GM23338 (cell line): ENCODE results near the gene CASP10. TPM values are rescaled to one million over a fixed set of nuclear protein-coding genes. Genes with fewer than 3 reads are reported as not detected.

Source experiments
- ATAC-seq: fragments of 200-7000 bp; cut with Tn5 transposase; 3 replicates; pipeline ENCODE4 v1.9.1; 2020
- DNase-seq: peaks from one replicate; pipeline ENCODE4 v3.0.0-alpha.2; 2015; ENCODE audit warnings: low spot score
- H2AFZ ChIP-seq: fragments of 200-600 bp; sonication (generic); 2 replicates; pipeline ENCODE4 v1.8.0; 2016; ENCODE audit warnings: antibody characterized with exemption, mild to moderate bottlenecking, moderate library complexity
- H3F3A ChIP-seq: fragments of 200-600 bp; sonication (generic); replicated peaks from 2 replicates; pipeline ENCODE4 v1.8.0; 2017; ENCODE audit warnings: antibody characterized with exemption, mixed run types, low read depth
- H3K27ac ChIP-seq: fragments of 200-600 bp; sonication (generic); 2 replicates; pipeline ENCODE4 v1.6.1; 2016; ENCODE audit warnings: low read depth
- H3K27me3 ChIP-seq: fragments of 200-600 bp; sonication (generic); 2 replicates; pipeline ENCODE4 v1.8.0; 2016; ENCODE audit warnings: mild to moderate bottlenecking, mixed run types, moderate library complexity; ENCODE audit not compliant: insufficient read depth
- H3K36me3 ChIP-seq: fragments of 200-600 bp; sonication (generic); 2 replicates; pipeline ENCODE4 v1.8.0; 2016; ENCODE audit warnings: mild to moderate bottlenecking; ENCODE audit not compliant: insufficient read depth
- H3K4me1 ChIP-seq: fragments of 200-600 bp; sonication (generic); 2 replicates; pipeline ENCODE4 v1.8.0; 2016; ENCODE audit warnings: mild to moderate bottlenecking, moderate library complexity; ENCODE audit not compliant: insufficient read depth
- H3K4me2 ChIP-seq: fragments of 200-600 bp; sonication (generic); 2 replicates; pipeline ENCODE4 v1.7.1; 2017; ENCODE audit warnings: mixed run types
- H3K4me3 ChIP-seq: fragments of 200-600 bp; sonication (generic); 2 replicates; pipeline ENCODE4 v1.6.1; 2016; ENCODE audit warnings: mixed run types
- H3K79me2 ChIP-seq: fragments of 200-600 bp; sonication (generic); replicated peaks from 2 replicates; pipeline ENCODE4 v1.8.0; 2017; ENCODE audit warnings: mild to moderate bottlenecking; ENCODE audit not compliant: insufficient read depth
- H3K9me2 ChIP-seq: fragments of 200-600 bp; sonication (generic); 2 replicates; pipeline ENCODE4 v1.8.0; 2017; ENCODE audit not compliant: insufficient read depth
- H4K20me1 ChIP-seq: fragments of 200-600 bp; sonication (generic); replicated peaks from 2 replicates; pipeline ENCODE4 v1.8.0; 2017; ENCODE audit warnings: mild to moderate bottlenecking; ENCODE audit not compliant: insufficient read depth
- H3K27ac Mint-ChIP-seq: 2 replicates; pipeline ENCODE4 v1.8.0; 2020; ENCODE audit warnings: inconsistent platforms, mild to moderate bottlenecking, moderate library complexity, mixed read lengths
- H3K27me3 Mint-ChIP-seq: 3 replicates; pipeline ENCODE4 v1.8.0; 2022; ENCODE audit warnings: low read depth, mild to moderate bottlenecking, moderate library complexity, mixed read lengths, inconsistent platforms; ENCODE audit not compliant: insufficient read depth, poor library complexity
- H3K36me3 Mint-ChIP-seq: 3 replicates; pipeline ENCODE4 v1.8.0; 2021; ENCODE audit warnings: low read depth, mild to moderate bottlenecking, inconsistent platforms, moderate library complexity, mixed read lengths
- H3K4me1 Mint-ChIP-seq: 3 replicates; pipeline ENCODE4 v1.8.0; 2020; ENCODE audit warnings: mild to moderate bottlenecking, inconsistent platforms, mixed read lengths
- H3K4me3 Mint-ChIP-seq: 3 replicates; pipeline ENCODE4 v1.8.0; 2021; ENCODE audit warnings: moderate library complexity, mild to moderate bottlenecking, inconsistent platforms, mixed read lengths
- H3K9me3 Mint-ChIP-seq: 3 replicates; pipeline ENCODE4 v1.8.0; 2020; ENCODE audit warnings: moderate library complexity, mild to moderate bottlenecking, inconsistent platforms, mixed read lengths
- CREB1 ChIP-seq: fragments of 250-450 bp; sonication (Bioruptor Pico); IDR thresholded peaks from 2 replicates; pipeline ENCODE4 v1.5.0; 2020; ENCODE audit warnings: low read depth, mild to moderate bottlenecking, moderate library complexity
- EZH2 ChIP-seq: fragments of 200-600 bp; sonication (generic); IDR thresholded peaks from one replicate; pipeline ENCODE4 v1.8.0; 2017; ENCODE audit warnings: antibody characterized with exemption, mild to moderate bottlenecking, low read depth; ENCODE audit not compliant: unreplicated experiment
- EZH2phosphoT487 ChIP-seq: fragments of 200-600 bp; sonication (generic); IDR thresholded peaks from one replicate; pipeline ENCODE4 v1.8.1; 2018; ENCODE audit warnings: antibody characterized with exemption; ENCODE audit not compliant: unreplicated experiment
- JUNB ChIP-seq: IDR thresholded peaks from one replicate; pipeline ENCODE4 v1.6.1; 2016; ENCODE audit warnings: antibody characterized with exemption; ENCODE audit not compliant: unreplicated experiment
- NANOG ChIP-seq: IDR thresholded peaks from 2 replicates; pipeline ENCODE4 v1.6.1; 2016; ENCODE audit warnings: antibody characterized with exemption, borderline replicate concordance
- POLR2AphosphoS5 ChIP-seq: IDR thresholded peaks from 2 replicates; pipeline ENCODE4 v1.6.1; 2016; ENCODE audit warnings: antibody characterized with exemption, low read depth
- STAT1 ChIP-seq: IDR thresholded peaks from one replicate; pipeline ENCODE4 v1.6.1; 2016; ENCODE audit warnings: antibody characterized with exemption; ENCODE audit not compliant: unreplicated experiment
- ZNF114 ChIP-seq: fragments of 250-450 bp; sonication (Bioruptor Pico); IDR thresholded peaks from 2 replicates; pipeline ENCODE4 v1.5.0; 2020; ENCODE audit warnings: mild to moderate bottlenecking, moderate library complexity
- ZNF331 ChIP-seq: fragments of 250-450 bp; sonication (Bioruptor Pico); IDR thresholded peaks from 2 replicates; pipeline ENCODE4 v1.5.0; 2020; ENCODE audit warnings: low read depth, mild to moderate bottlenecking, moderate library complexity
- polyA plus RNA-seq: library from polyadenylated mRNA; unstranded; fragments of >200 nt; fragmentation: Nextera tagmentation; extraction: Ambion mirVana; gene quantifications from 2 replicates; pipeline ENCODE4 v1.2.1, GENCODE V29; 2016
- total RNA-seq: library from RNA; depleted of rRNA; stranded (reverse); fragments of >200 nt; shearing (Covaris generic); gene quantifications from 2 replicates; pipeline ENCODE4 v1.2.3, GENCODE V29; 2014
- TF ChIP-seq, protein P1 (sequence below): fragments of 250-450 bp; sonication (Bioruptor Pico); IDR thresholded peaks from 2 replicates; pipeline ENCODE4 v1.5.0; 2020; ENCODE audit warnings: mild to moderate bottlenecking, moderate library complexity
- TF ChIP-seq, protein P2 (sequence below), 2 experiments: fragments of 200-600 bp in 1 of 2; sonication (generic) in 1 of 2; conservative IDR thresholded peaks; 2 replicates each; pipeline versions ENCODE4 v1.5.1 to v1.6.1; 2016 to 2017; ENCODE audit warnings: antibody characterized with exemption in 2 of 2, low read depth in 2 of 2, mild to moderate bottlenecking in 2 of 2, moderate library complexity in 1 of 2
- TF ChIP-seq, protein P3 (sequence below): IDR thresholded peaks from one replicate; pipeline ENCODE4 v1.6.1; 2018; ENCODE audit warnings: antibody characterized with exemption; ENCODE audit not compliant: unreplicated experiment
- TF ChIP-seq, protein P4 (sequence below): IDR thresholded peaks from 2 replicates; pipeline ENCODE4 v1.6.1; 2016; ENCODE audit warnings: antibody characterized with exemption

The CASP10 gene
- total and polyA plus RNA-seq, 2 experiments from 2014 or later, result 1.9 to 3.5 TPM

DNA sequence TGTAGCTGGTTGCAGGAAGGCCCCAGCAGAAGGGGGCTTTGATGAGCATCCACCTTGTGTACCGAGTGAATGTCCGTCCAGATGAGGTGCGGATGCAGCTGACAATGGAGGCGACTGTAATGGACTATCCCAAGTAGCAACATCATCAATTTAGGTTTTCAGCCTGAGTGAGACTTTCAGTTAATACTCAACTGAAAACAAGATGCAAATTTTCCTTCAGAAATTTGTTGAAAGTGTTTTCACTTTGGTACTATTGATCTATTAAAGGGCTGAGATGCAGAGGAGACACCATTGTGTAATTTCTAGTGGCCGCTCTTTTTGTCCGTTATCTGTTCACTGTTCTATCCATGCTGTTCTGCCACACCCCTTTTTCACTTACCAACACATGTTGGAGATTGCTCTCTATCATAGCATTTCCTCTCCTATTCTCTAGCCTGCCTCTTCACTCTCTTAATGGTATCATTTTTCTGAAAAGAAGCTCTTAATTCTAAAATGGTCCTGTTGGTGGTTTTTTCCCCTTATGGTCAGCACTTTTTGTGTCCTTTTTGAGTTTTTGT lies 65.4 kb downstream of the CASP10 start:
- no peaks in the 10 kb centered on the region for H3K9me2 ChIP-seq
- ATAC-seq, result no peak
- no peak overlapping the region for H3K4me3 ChIP-seq
- Mint-ChIP-seq H3K4me3 (no peak overlapping the region), H3K9me3 (no peaks in the 10 kb centered on the region), H3K4me1 (no peaks in the 10 kb centered on the region), H3K36me3 (no peaks in the 10 kb centered on the region; the same call in 2 of the 3 replicates), H3K27ac (no peak overlapping the region), H3K27me3 (peaks cover 3% of the 10 kb centered on the region)
- H3F3A ChIP-seq, result no peaks in the 10 kb centered on the region
- no peaks in the 10 kb centered on the region for H3K36me3 ChIP-seq
- H4K20me1 ChIP-seq, result no peaks in the 10 kb centered on the region
- no peak overlapping the region for H3K27ac ChIP-seq
- TF ChIP-seq EZH2phosphoT487 (no peak), POLR2AphosphoS5 (no peak), ZNF331 (no peak), STAT1 (no peak), NANOG (no peak), JUNB (no peak), ZNF114 (CRISPR knock-in tag) (no peak), CREB1 (CRISPR knock-in tag) (no peak), EZH2 (no peak)
- TF ChIP-seq, protein P1, sequence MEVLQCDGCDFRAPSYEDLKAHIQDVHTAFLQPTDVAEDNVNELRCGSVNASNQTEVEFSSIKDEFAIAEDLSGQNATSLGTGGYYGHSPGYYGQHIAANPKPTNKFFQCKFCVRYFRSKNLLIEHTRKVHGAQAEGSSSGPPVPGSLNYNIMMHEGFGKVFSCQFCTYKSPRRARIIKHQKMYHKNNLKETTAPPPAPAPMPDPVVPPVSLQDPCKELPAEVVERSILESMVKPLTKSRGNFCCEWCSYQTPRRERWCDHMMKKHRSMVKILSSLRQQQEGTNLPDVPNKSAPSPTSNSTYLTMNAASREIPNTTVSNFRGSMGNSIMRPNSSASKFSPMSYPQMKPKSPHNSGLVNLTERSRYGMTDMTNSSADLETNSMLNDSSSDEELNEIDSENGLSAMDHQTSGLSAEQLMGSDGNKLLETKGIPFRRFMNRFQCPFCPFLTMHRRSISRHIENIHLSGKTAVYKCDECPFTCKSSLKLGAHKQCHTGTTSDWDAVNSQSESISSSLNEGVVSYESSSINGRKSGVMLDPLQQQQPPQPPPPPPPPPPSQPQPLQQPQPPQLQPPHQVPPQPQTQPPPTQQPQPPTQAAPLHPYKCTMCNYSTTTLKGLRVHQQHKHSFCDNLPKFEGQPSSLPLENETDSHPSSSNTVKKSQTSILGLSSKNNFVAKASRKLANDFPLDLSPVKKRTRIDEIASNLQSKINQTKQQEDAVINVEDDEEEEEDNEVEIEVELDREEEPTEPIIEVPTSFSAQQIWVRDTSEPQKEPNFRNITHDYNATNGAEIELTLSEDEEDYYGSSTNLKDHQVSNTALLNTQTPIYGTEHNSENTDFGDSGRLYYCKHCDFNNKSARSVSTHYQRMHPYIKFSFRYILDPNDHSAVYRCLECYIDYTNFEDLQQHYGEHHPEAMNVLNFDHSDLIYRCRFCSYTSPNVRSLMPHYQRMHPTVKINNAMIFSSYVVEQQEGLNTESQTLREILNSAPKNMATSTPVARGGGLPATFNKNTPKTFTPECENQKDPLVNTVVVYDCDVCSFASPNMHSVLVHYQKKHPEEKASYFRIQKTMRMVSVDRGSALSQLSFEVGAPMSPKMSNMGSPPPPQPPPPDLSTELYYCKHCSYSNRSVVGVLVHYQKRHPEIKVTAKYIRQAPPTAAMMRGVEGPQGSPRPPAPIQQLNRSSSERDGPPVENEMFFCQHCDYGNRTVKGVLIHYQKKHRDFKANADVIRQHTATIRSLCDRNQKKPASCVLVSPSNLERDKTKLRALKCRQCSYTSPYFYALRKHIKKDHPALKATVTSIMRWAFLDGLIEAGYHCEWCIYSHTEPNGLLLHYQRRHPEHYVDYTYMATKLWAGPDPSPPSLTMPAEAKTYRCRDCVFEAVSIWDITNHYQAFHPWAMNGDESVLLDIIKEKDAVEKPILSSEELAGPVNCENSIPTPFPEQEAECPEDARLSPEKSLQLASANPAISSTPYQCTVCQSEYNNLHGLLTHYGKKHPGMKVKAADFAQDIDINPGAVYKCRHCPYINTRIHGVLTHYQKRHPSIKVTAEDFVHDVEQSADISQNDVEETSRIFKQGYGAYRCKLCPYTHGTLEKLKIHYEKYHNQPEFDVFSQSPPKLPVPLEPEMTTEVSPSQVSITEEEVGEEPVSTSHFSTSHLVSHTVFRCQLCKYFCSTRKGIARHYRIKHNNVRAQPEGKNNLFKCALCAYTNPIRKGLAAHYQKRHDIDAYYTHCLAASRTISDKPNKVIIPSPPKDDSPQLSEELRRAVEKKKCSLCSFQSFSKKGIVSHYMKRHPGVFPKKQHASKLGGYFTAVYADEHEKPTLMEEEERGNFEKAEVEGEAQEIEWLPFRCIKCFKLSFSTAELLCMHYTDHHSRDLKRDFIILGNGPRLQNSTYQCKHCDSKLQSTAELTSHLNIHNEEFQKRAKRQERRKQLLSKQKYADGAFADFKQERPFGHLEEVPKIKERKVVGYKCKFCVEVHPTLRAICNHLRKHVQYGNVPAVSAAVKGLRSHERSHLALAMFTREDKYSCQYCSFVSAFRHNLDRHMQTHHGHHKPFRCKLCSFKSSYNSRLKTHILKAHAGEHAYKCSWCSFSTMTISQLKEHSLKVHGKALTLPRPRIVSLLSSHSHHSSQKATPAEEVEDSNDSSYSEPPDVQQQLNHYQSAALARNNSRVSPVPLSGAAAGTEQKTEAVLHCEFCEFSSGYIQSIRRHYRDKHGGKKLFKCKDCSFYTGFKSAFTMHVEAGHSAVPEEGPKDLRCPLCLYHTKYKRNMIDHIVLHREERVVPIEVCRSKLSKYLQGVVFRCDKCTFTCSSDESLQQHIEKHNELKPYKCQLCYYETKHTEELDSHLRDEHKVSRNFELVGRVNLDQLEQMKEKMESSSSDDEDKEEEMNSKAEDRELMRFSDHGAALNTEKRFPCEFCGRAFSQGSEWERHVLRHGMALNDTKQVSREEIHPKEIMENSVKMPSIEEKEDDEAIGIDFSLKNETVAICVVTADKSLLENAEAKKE (CRISPR knock-in tag), result no peak
- TF ChIP-seq, protein P2, sequence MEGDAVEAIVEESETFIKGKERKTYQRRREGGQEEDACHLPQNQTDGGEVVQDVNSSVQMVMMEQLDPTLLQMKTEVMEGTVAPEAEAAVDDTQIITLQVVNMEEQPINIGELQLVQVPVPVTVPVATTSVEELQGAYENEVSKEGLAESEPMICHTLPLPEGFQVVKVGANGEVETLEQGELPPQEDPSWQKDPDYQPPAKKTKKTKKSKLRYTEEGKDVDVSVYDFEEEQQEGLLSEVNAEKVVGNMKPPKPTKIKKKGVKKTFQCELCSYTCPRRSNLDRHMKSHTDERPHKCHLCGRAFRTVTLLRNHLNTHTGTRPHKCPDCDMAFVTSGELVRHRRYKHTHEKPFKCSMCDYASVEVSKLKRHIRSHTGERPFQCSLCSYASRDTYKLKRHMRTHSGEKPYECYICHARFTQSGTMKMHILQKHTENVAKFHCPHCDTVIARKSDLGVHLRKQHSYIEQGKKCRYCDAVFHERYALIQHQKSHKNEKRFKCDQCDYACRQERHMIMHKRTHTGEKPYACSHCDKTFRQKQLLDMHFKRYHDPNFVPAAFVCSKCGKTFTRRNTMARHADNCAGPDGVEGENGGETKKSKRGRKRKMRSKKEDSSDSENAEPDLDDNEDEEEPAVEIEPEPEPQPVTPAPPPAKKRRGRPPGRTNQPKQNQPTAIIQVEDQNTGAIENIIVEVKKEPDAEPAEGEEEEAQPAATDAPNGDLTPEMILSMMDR (conservative IDR thresholded peaks at IDR 0.05; ENCODE audit: low read depth in 2 of 2), result no peak
- TF ChIP-seq, protein P3, sequence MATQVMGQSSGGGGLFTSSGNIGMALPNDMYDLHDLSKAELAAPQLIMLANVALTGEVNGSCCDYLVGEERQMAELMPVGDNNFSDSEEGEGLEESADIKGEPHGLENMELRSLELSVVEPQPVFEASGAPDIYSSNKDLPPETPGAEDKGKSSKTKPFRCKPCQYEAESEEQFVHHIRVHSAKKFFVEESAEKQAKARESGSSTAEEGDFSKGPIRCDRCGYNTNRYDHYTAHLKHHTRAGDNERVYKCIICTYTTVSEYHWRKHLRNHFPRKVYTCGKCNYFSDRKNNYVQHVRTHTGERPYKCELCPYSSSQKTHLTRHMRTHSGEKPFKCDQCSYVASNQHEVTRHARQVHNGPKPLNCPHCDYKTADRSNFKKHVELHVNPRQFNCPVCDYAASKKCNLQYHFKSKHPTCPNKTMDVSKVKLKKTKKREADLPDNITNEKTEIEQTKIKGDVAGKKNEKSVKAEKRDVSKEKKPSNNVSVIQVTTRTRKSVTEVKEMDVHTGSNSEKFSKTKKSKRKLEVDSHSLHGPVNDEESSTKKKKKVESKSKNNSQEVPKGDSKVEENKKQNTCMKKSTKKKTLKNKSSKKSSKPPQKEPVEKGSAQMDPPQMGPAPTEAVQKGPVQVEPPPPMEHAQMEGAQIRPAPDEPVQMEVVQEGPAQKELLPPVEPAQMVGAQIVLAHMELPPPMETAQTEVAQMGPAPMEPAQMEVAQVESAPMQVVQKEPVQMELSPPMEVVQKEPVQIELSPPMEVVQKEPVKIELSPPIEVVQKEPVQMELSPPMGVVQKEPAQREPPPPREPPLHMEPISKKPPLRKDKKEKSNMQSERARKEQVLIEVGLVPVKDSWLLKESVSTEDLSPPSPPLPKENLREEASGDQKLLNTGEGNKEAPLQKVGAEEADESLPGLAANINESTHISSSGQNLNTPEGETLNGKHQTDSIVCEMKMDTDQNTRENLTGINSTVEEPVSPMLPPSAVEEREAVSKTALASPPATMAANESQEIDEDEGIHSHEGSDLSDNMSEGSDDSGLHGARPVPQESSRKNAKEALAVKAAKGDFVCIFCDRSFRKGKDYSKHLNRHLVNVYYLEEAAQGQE, result no peak
- TF ChIP-seq, protein P4, sequence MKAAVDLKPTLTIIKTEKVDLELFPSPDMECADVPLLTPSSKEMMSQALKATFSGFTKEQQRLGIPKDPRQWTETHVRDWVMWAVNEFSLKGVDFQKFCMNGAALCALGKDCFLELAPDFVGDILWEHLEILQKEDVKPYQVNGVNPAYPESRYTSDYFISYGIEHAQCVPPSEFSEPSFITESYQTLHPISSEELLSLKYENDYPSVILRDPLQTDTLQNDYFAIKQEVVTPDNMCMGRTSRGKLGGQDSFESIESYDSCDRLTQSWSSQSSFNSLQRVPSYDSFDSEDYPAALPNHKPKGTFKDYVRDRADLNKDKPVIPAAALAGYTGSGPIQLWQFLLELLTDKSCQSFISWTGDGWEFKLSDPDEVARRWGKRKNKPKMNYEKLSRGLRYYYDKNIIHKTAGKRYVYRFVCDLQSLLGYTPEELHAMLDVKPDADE, result no peak
- H3K4me1 ChIP-seq, result no peaks in the 10 kb centered on the region
- no peak overlapping the region for H3K4me2 ChIP-seq
- no peaks in the 10 kb centered on the region for H3K79me2 ChIP-seq
- no peak for DNase-seq
- no peaks in the 10 kb centered on the region for H3K27me3 ChIP-seq
- H2AFZ ChIP-seq, result no peak overlapping the region
